H1 (cell line): Measurements from ENCODE around the gene NFKBIE. TPM values are rescaled to one million over a fixed set of nuclear protein-coding genes. Genes with fewer than 3 reads are reported as not detected.

Source experiments
- CTCF ChIA-PET: fragments of 300-600 bp; sonication (Branson Sonifier 250); formaldehyde crosslinking; loops from one replicate; lab custom pipeline; 2021; ENCODE audit not compliant: partially characterized antibody; lab: Charles Lee
- POLR2A ChIA-PET: fragments of 300-600 bp; sonication (Branson Sonifier 250); formaldehyde crosslinking; loops from one replicate; lab custom pipeline; 2021; ENCODE audit warnings: inconsistent platforms; ENCODE audit not compliant: partially characterized antibody; lab: Charles Lee
- DNase-seq, 2 experiments: peaks; one replicate each; pipeline versions ENCODE4 v3.0.0 to v3.0.0-alpha.2; 2010 to 2022; ENCODE audit warnings: low spot score in 2 of 2, low read depth in 1 of 2, mixed read lengths in 1 of 2
- FAIRE-seq: peaks from 2 replicates; lab custom pipeline; 2011; peaks lifted over from hg19 to GRCh38; lab: Jason Lieb, UNC
- H2AFZ ChIP-seq: 2 replicates; pipeline ENCODE4 v1.8.1; 2012; ENCODE audit warnings: low read length, inconsistent platforms
- H2AK5ac ChIP-seq: 2 replicates; pipeline ENCODE4 v1.6.1; 2013; ENCODE audit warnings: low read depth, low read length
- H2BK120ac ChIP-seq: replicated peaks from 2 replicates; pipeline ENCODE3; 2013; ENCODE audit warnings: low read depth, low read length, inconsistent platforms
- H2BK12ac ChIP-seq: 2 replicates; pipeline ENCODE4 v1.6.1; 2013; ENCODE audit warnings: low read depth, low read length
- H2BK15ac ChIP-seq: 2 replicates; pipeline ENCODE4 v1.6.1; 2013; ENCODE audit warnings: low read length
- H2BK20ac ChIP-seq: 2 replicates; pipeline ENCODE4 v1.6.1; 2013; ENCODE audit warnings: low read length
- H2BK5ac ChIP-seq: 2 replicates; pipeline ENCODE4 v1.6.1; 2013; ENCODE audit warnings: low read depth, low read length
- H3K14ac ChIP-seq: 2 replicates; pipeline ENCODE4 v1.6.1; 2013; ENCODE audit warnings: inconsistent platforms; ENCODE audit not compliant: insufficient read length
- H3K18ac ChIP-seq: 2 replicates; pipeline ENCODE4 v1.6.1; 2013; ENCODE audit warnings: low read length; ENCODE audit errors: extremely low read depth
- H3K23ac ChIP-seq: 2 replicates; pipeline ENCODE4 v1.6.1; 2013; ENCODE audit warnings: inconsistent platforms; ENCODE audit not compliant: insufficient read length
- H3K23me2 ChIP-seq: 2 replicates; pipeline ENCODE4 v1.6.1; 2013; ENCODE audit warnings: low read depth, low read length
- H3K27ac ChIP-seq: 2 replicates; pipeline ENCODE4 v1.6.1; 2011; ENCODE audit warnings: low read depth, low read length, inconsistent platforms
- H3K27me3 ChIP-seq, 4 experiments: replicated peaks in 1 of 4; 1 replicate in 1 of 4; 2 replicates in 3 of 4; pipeline versions ENCODE4 v1.6.1 to v1.8.1; 2011 to 2013; ENCODE audit warnings: low read length in 3 of 4, mild to moderate bottlenecking in 3 of 4, inconsistent platforms in 2 of 4, mixed read lengths in 2 of 4, moderate library complexity in 1 of 4; ENCODE audit not compliant: control insufficient read depth in 3 of 4, insufficient read depth in 3 of 4; ENCODE audit errors: extremely low read depth in 1 of 4
- H3K36me3 ChIP-seq, 4 experiments: 2 replicates each; pipeline versions ENCODE4 v1.6.1 to v1.8.1; 2011 to 2013; ENCODE audit warnings: mild to moderate bottlenecking in 4 of 4, low read length in 3 of 4, moderate library complexity in 2 of 4, control low read depth in 1 of 4, inconsistent platforms in 1 of 4; ENCODE audit not compliant: insufficient read depth in 4 of 4, control insufficient read depth in 2 of 4
- H3K4ac ChIP-seq: replicated peaks from 2 replicates; pipeline ENCODE3; 2013; ENCODE audit warnings: low read length, low read depth, mixed read lengths, inconsistent platforms; ENCODE audit not compliant: insufficient read length
- H3K4me1 ChIP-seq, 4 experiments: replicated peaks in 1 of 4; 1 replicate in 1 of 4; 2 replicates in 3 of 4; pipeline versions ENCODE4 v1.6.1 to v1.8.1; 2011 to 2013; ENCODE audit warnings: low read length in 3 of 4, inconsistent platforms in 2 of 4, mixed read lengths in 1 of 4; ENCODE audit not compliant: insufficient read depth in 4 of 4, control insufficient read depth in 3 of 4
- H3K4me2 ChIP-seq, 2 experiments: 2 replicates each; pipeline versions ENCODE4 v1.6.1 to v1.8.1; 2011 to 2013; ENCODE audit warnings: low read depth in 2 of 2, low read length in 2 of 2, control low read depth in 1 of 2, inconsistent platforms in 1 of 2, mild to moderate bottlenecking in 1 of 2; ENCODE audit not compliant: insufficient read depth in 1 of 2
- H3K4me3 ChIP-seq, 4 experiments: fragments of 200-600, 300-600 bp in 1 of 4; sonication (generic), shearing (Covaris generic), sonication (Bioruptor Twin) in 1 of 4; 2 replicates each; pipeline versions ENCODE4 v1.5.1 to v1.8.1; 2011 to 2016; ENCODE audit warnings: low read length in 4 of 4, low read depth in 3 of 4, control low read depth in 2 of 4, inconsistent platforms in 2 of 4, mild to moderate bottlenecking in 2 of 4, mixed read lengths in 1 of 4, moderate library complexity in 1 of 4; ENCODE audit not compliant: insufficient read depth in 2 of 4; ENCODE audit errors: extremely low read depth in 1 of 4
- H3K56ac ChIP-seq: replicated peaks from 2 replicates; pipeline ENCODE3; 2013; ENCODE audit warnings: low read depth, mild to moderate bottlenecking, mixed read lengths, low read length, inconsistent platforms; ENCODE audit not compliant: insufficient read length
- H3K79me1 ChIP-seq: 2 replicates; pipeline ENCODE4 v1.6.1; 2013; ENCODE audit warnings: low read depth, low read length, control low read depth
- H3K79me2 ChIP-seq, 2 experiments: 2 replicates each; pipeline versions ENCODE4 v1.6.1 to v1.8.1; 2012 to 2013; ENCODE audit warnings: low read length in 2 of 2, mild to moderate bottlenecking in 2 of 2, inconsistent platforms in 1 of 2; ENCODE audit not compliant: insufficient read depth in 2 of 2, control insufficient read depth in 1 of 2
- H3K9ac ChIP-seq, 4 experiments: replicated peaks in 1 of 4; 1 replicate in 1 of 4; 2 replicates in 3 of 4; pipeline versions ENCODE4 v1.6.1 to v1.8.1; 2011 to 2013; ENCODE audit warnings: low read depth in 3 of 4, low read length in 3 of 4, control low read depth in 2 of 4, mild to moderate bottlenecking in 2 of 4, moderate library complexity in 2 of 4, inconsistent platforms in 1 of 4; ENCODE audit errors: extremely low read depth in 1 of 4
- H3K9me3 ChIP-seq, 2 experiments: 2 replicates each; pipeline versions ENCODE4 v1.6.1 to v1.8.1; 2012 to 2013; ENCODE audit warnings: mild to moderate bottlenecking in 2 of 2, moderate library complexity in 2 of 2, control low read depth in 1 of 2, inconsistent platforms in 1 of 2, low read depth in 1 of 2, low read length in 1 of 2, mixed read lengths in 1 of 2; ENCODE audit not compliant: insufficient read depth in 2 of 2
- H4K20me1 ChIP-seq, 2 experiments: replicated peaks in 1 of 2; 2 replicates each; pipeline versions ENCODE3 to v1.8.1; 2011 to 2013; ENCODE audit warnings: inconsistent platforms in 2 of 2, low read length in 2 of 2, mild to moderate bottlenecking in 1 of 2; ENCODE audit not compliant: insufficient read depth in 2 of 2, control insufficient read depth in 1 of 2
- H4K5ac ChIP-seq: 2 replicates; pipeline ENCODE4 v1.6.1; 2013; ENCODE audit warnings: low read length, low read depth, mixed read lengths, inconsistent platforms; ENCODE audit not compliant: insufficient read length
- H4K8ac ChIP-seq: 2 replicates; pipeline ENCODE4 v1.8.0; 2013; ENCODE audit warnings: mild to moderate bottlenecking, moderate library complexity, low read length, inconsistent platforms; ENCODE audit not compliant: insufficient read depth; ENCODE audit errors: extremely low read depth
- H4K91ac ChIP-seq: replicated peaks from 2 replicates; pipeline ENCODE3; 2013; ENCODE audit warnings: low read length, mixed read lengths, inconsistent platforms; ENCODE audit not compliant: insufficient read length
- BACH1 ChIP-seq: IDR thresholded peaks from 2 replicates; pipeline ENCODE4 v1.6.1; 2012; ENCODE audit warnings: low read length, improper control_type of control experiment
- BRCA1 ChIP-seq: IDR thresholded peaks from 2 replicates; pipeline ENCODE4 v1.6.1; 2012; ENCODE audit warnings: low read depth, low read length, improper control_type of control experiment
- CBX8 ChIP-seq: fragments of 300-800, 300-1000 bp; sonication (generic); IDR thresholded peaks from 2 replicates; pipeline ENCODE4 v1.7.1; 2016; ENCODE audit warnings: low read depth, low read length, borderline replicate concordance
- CTBP2 ChIP-seq: IDR thresholded peaks from 2 replicates; pipeline ENCODE4 v1.7.0; 2011; ENCODE audit warnings: borderline replicate concordance, mild to moderate bottlenecking, moderate library complexity, mixed read lengths, low read length; ENCODE audit not compliant: insufficient read depth, insufficient read length
- GTF2F1 ChIP-seq: IDR thresholded peaks from 2 replicates; pipeline ENCODE4 v1.6.1; 2012; ENCODE audit warnings: low read depth, low read length, improper control_type of control experiment, borderline replicate concordance
- RAD21 ChIP-seq, 2 experiments: IDR thresholded peaks in 1 of 2; conservative IDR thresholded peaks in 1 of 2; 2 replicates each; pipeline ENCODE4 v1.6.1; 2011; ENCODE audit warnings: low read depth in 2 of 2, low read length in 2 of 2, improper control_type of control experiment in 1 of 2, inconsistent platforms in 1 of 2, mild to moderate bottlenecking in 1 of 2, moderate library complexity in 1 of 2
- SAP30 ChIP-seq: fragments of 300-600 bp; sonication (generic); IDR thresholded peaks from 2 replicates; pipeline ENCODE4 v1.7.1; 2012; ENCODE audit warnings: low read length, moderate library complexity, mild to moderate bottlenecking, inconsistent platforms; ENCODE audit not compliant: insufficient read depth, insufficient replicate concordance
- SIN3A ChIP-seq, 2 experiments: IDR thresholded peaks in 1 of 2; conservative IDR thresholded peaks in 1 of 2; 2 replicates each; pipeline ENCODE4 v1.6.1; 2011 to 2012; ENCODE audit warnings: low read length in 2 of 2, improper control_type of control experiment in 1 of 2, low read depth in 1 of 2, mild to moderate bottlenecking in 1 of 2
- SIX5 ChIP-seq: IDR thresholded peaks from 2 replicates; pipeline ENCODE4 v1.6.1; 2011; ENCODE audit warnings: mild to moderate bottlenecking, low read depth, low read length
- SP1 ChIP-seq: IDR thresholded peaks from 2 replicates; pipeline ENCODE4 v1.6.1; 2011; ENCODE audit warnings: low read depth, low read length
- TCF12 ChIP-seq: IDR thresholded peaks from 2 replicates; pipeline ENCODE4 v1.6.1; 2011; ENCODE audit warnings: low read depth, mild to moderate bottlenecking, low read length
- WGBS, 2 experiments: shearing (Covaris generic) in 1 of 2; methylation state at CpG; one replicate each; pipeline versions ENCODE4 v1.1.6 to v1.1.7; 2013 to 2015; ENCODE audit warnings: low lambda C conversion rate in 2 of 2, mixed read lengths in 2 of 2, inconsistent platforms in 1 of 2, low coverage in 1 of 2, missing lambda C conversion rate in 1 of 2; ENCODE audit not compliant: insufficient replicate concordance in 2 of 2, insufficient coverage in 1 of 2, insufficient read length in 1 of 2; ENCODE audit errors: extremely low coverage in 1 of 2, missing lambda C conversion rate in 1 of 2; 5-methylcytosine and 5-hydroxymethylcytosine counted together
- polyA plus RNA-seq, 7 experiments: library from polyadenylated mRNA; depleted of rRNA in 3 of 7; stranded (reverse) in 5 of 7; unstranded in 2 of 7; fragments of >200 nt in 5 of 7; fragments of 200-250 nt in 2 of 7; gene quantifications; 1 replicate in 5 of 7; 2 replicates in 1 of 7; 4 replicates in 1 of 7; pipeline versions ENCODE4 v1.2.1 to v1.2.3, GENCODE V29; 2011 to 2013; ENCODE audit warnings: missing spikeins in 2 of 7, mixed read lengths in 2 of 7
- total RNA-seq: library from RNA; stranded (reverse); fragmentation: NEBNext Ultra II Directional; extraction: Animal tissue kit (Norgen Biotek cat#: 25700); gene quantifications from 2 replicates; pipeline ENCODE4 v1.2.1, GENCODE V29; 2021

Gene NFKBIE
- total and polyA plus RNA-seq, 2 of the 8 experiments (the other 6 are each of a cell fraction or from before 2014, with no cell fraction given): 13.5 to 19.2 TPM

DNA sequence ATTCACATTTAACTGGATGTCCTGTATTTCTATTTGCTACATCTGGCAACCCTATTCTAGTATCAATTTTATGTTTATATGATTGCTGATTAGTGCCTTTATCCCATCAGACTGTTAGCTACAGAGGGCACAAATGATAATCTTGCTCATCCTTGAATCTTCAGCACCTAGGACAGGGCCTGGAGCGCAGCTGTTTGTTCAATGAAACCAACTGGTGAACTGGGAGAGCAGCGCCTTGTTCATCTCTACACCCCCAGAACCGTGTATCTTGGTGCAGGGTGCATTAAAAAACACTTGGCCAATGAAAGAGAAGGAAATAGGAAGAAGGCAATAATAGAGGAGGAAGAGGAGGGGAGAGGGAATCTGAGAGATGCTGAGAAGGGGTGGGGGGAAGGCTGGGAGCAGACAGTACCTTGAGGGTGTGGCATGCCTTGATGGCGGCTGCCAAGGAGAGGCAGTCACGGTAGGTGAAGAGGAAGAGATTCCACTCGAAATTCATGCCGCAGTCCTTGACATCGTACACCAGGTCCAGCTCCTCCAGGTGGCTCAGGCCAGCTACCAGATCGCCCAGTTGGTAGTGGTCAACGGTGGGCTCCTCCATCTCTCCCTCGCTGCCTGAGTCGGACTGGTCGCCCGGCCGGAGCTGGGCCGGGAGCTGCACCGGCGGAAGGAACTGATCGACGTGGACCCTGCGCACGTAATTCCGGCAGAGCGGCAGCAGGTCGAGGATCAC lies 20.4 kb upstream of the NFKBIE start:
- POLR2A ChIA-PET: interaction anchor here (0.5 to 5.1 kb wide), 8 partner anchors 11 to 80 kb away, joined by 3 to 48 read pairs (median 4); partner anchors contain the start of gene AARS2
- no peak overlapping the region for H3K4ac ChIP-seq
- 83% methylated on average over 25 of the region's 25 CpGs; no CpG with 5 or more reads in 1 of the 2 experiments for WGBS, 2 experiments
- no peak for TF ChIP-seq BRCA1
- no peak for TF ChIP-seq CBX8
- TF ChIP-seq SP1: no peak
- no peak for TF ChIP-seq CTBP2
- 0 out of 2 replicates have a peak, but pooled peaks have one; percentile 32 for TF ChIP-seq TCF12
- peak; percentile 55 for TF ChIP-seq SAP30
- TF ChIP-seq GTF2F1: no peak
- no peak for TF ChIP-seq BACH1
- no peak for TF ChIP-seq RAD21 (IDR thresholded peaks at IDR 0.05 in 1 of 2, conservative IDR thresholded peaks at IDR 0.05 in 1 of 2; ENCODE audit: low read depth in 2 of 2, low read length in 2 of 2)
- TF ChIP-seq SIX5: no peak
- peak; percentile 96 to 97 for TF ChIP-seq SIN3A (conservative IDR thresholded peaks at IDR 0.05 in 1 of 2, IDR thresholded peaks at IDR 0.05 in 1 of 2; ENCODE audit: low read depth in 1 of 2, low read length in 2 of 2)

More for the DNA sequence above, 20.4 kb upstream of the NFKBIE start:
- Histone ChIP-seq H3K27ac (no peak overlapping the region), H4K8ac (no peak overlapping the region), H3K79me2 (no peaks in the 10 kb centered on the region), H2BK5ac (no peak overlapping the region), H4K5ac (no peak overlapping the region), H4K91ac (no peak overlapping the region), H2BK12ac (no peak overlapping the region), H2AK5ac (no peak overlapping the region), H3K27me3 (peaks cover 0 to 4% (median 1%) of the 10 kb centered on the region in 4 experiments; a peak in 3 of 7 replicates), H3K14ac (no peak overlapping the region), H2BK15ac (no peak overlapping the region), H2BK20ac (no peak overlapping the region), H3K56ac (no peak overlapping the region), H3K23ac (no peak overlapping the region), H3K4me2 (no peak overlapping the region), H3K9me3 (no peaks in the 10 kb centered on the region), H3K9ac (no peak overlapping the region), H2AFZ (no peak overlapping the region), H3K36me3 (no peaks in the 10 kb centered on the region), H2BK120ac (no peak overlapping the region), H3K18ac (no peak overlapping the region), H3K23me2 (no peaks in the 10 kb centered on the region), H3K79me1 (no peaks in the 10 kb centered on the region), H3K4me3 (no peak overlapping the region), H4K20me1 (no peaks in the 10 kb centered on the region), H3K4me1 (no peaks in the 10 kb centered on the region)
- FAIRE-seq (no peak), DNase-seq (peak in 1 of 2 experiments; percentile 65)
- CTCF ChIA-PET: interaction anchor here (1.0 to 4.7 kb wide), 8 partner anchors 10 to 57 kb away, joined by 3 to 29 read pairs (median 5); partner anchors contain the start of gene SPATS1
